Neuronal stem cell (in vitro differentiated cells): Measurements from ENCODE around the gene IPCEF1.

Experiments
- DNase-seq: peaks from one replicate; pipeline ENCODE4 v3.0.0-alpha.2; 2013; ENCODE audit warnings: low spot score
- H2AFZ ChIP-seq: one replicate; pipeline ENCODE4 v1.6.1; 2013; ENCODE audit warnings: mild to moderate bottlenecking, low read length, inconsistent platforms
- H2AK5ac ChIP-seq: 2 replicates; pipeline ENCODE4 v1.6.1; 2013; ENCODE audit warnings: low read depth, mild to moderate bottlenecking, inconsistent platforms, low read length, moderate library complexity, mixed read lengths
- H2BK120ac ChIP-seq: 2 replicates; pipeline ENCODE4 v1.6.1; 2013; ENCODE audit warnings: low read depth, mild to moderate bottlenecking, inconsistent platforms, low read length, moderate library complexity, mixed read lengths
- H2BK12ac ChIP-seq: one replicate; pipeline ENCODE4 v1.6.1; 2013; ENCODE audit warnings: low read length, inconsistent platforms
- H2BK15ac ChIP-seq: 2 replicates; pipeline ENCODE4 v1.6.1; 2013; ENCODE audit warnings: mild to moderate bottlenecking, low read length, inconsistent platforms, mixed read lengths
- H2BK5ac ChIP-seq: one replicate; pipeline ENCODE4 v1.6.1; 2013; ENCODE audit warnings: inconsistent platforms, mild to moderate bottlenecking, low read length, moderate library complexity
- H3K14ac ChIP-seq: one replicate; pipeline ENCODE4 v1.6.1; 2013; ENCODE audit warnings: low read length, inconsistent platforms
- H3K18ac ChIP-seq: 2 replicates; pipeline ENCODE4 v1.6.1; 2013; ENCODE audit warnings: low read length, inconsistent platforms
- H3K23ac ChIP-seq: 2 replicates; pipeline ENCODE4 v1.6.1; 2013; ENCODE audit warnings: low read depth, mild to moderate bottlenecking, mixed read lengths, low read length, inconsistent platforms; ENCODE audit not compliant: poor library complexity
- H3K27ac ChIP-seq: replicated peaks from 3 replicates; pipeline ENCODE4 v1.5.1; 2013; ENCODE audit warnings: low read length, inconsistent platforms
- H3K27me3 ChIP-seq, 3 experiments: 2 replicates each; pipeline ENCODE4 v1.6.1; 2013; ENCODE audit warnings: low read length in 3 of 3, mild to moderate bottlenecking in 2 of 3, inconsistent platforms in 1 of 3, low read depth in 1 of 3, mixed read lengths in 1 of 3, moderate library complexity in 1 of 3; ENCODE audit not compliant: control insufficient read depth in 3 of 3, insufficient read depth in 3 of 3
- H3K36me3 ChIP-seq, 2 donors: replicated peaks in 1 of 2; 2 replicates each; pipeline ENCODE4 v1.6.1; 2013; ENCODE audit warnings: low read length in 2 of 2; ENCODE audit not compliant: control insufficient read depth in 2 of 2, insufficient read depth in 2 of 2
- H3K4ac ChIP-seq: 2 replicates; pipeline ENCODE4 v1.6.1; 2013; ENCODE audit warnings: inconsistent platforms, mild to moderate bottlenecking, low read length, moderate library complexity
- H3K4me1 ChIP-seq, 2 donors: 1 replicate in 1 of 2; 2 replicates in 1 of 2; pipeline ENCODE4 v1.6.1; 2013; ENCODE audit warnings: low read length in 2 of 2, low read depth in 1 of 2; ENCODE audit not compliant: control insufficient read depth in 2 of 2, insufficient read depth in 1 of 2
- H3K4me2 ChIP-seq: one replicate; pipeline ENCODE4 v1.6.1; 2013; ENCODE audit warnings: mild to moderate bottlenecking, low read length, inconsistent platforms; ENCODE audit not compliant: insufficient read depth, poor library complexity, severe bottlenecking
- H3K4me3 ChIP-seq, 2 donors: 2 replicates each; pipeline ENCODE4 v1.5.1; 2013; ENCODE audit warnings: low read length in 2 of 2, mild to moderate bottlenecking in 2 of 2, inconsistent platforms in 1 of 2, moderate library complexity in 1 of 2
- H3K79me1 ChIP-seq: one replicate; pipeline ENCODE4 v1.6.1; 2013; ENCODE audit warnings: low read depth, mild to moderate bottlenecking, inconsistent platforms, low read length, moderate library complexity
- H3K9ac ChIP-seq: one replicate; pipeline ENCODE4 v1.6.1; 2013; ENCODE audit warnings: mild to moderate bottlenecking, low read depth, low read length, inconsistent platforms; ENCODE audit not compliant: poor library complexity
- H3K9me3 ChIP-seq, 2 donors: replicated peaks in 1 of 2; 2 replicates each; pipeline versions ENCODE3 to v1.6.1; 2013; ENCODE audit warnings: low read length in 2 of 2, mild to moderate bottlenecking in 2 of 2, inconsistent platforms in 1 of 2, low read depth in 1 of 2, mixed read lengths in 1 of 2, moderate library complexity in 1 of 2; ENCODE audit not compliant: control insufficient read depth in 2 of 2, insufficient read depth in 1 of 2
- H4K8ac ChIP-seq: one replicate; pipeline ENCODE4 v1.6.1; 2013; ENCODE audit warnings: low read depth, mild to moderate bottlenecking, inconsistent platforms, low read length, moderate library complexity
- H4K91ac ChIP-seq: one replicate; pipeline ENCODE4 v1.6.1; 2013; ENCODE audit warnings: low read length, low read depth, mild to moderate bottlenecking, inconsistent platforms; ENCODE audit not compliant: poor library complexity
- WGBS, 2 donors: extraction: QIAGEN DNeasy Blood & Tissue Kit; methylation state at CpG; one replicate each; pipeline ENCODE4 v1.1.7; 2013; ENCODE audit warnings: missing lambda C conversion rate in 2 of 2, mixed read lengths in 1 of 2; ENCODE audit not compliant: insufficient read length in 2 of 2, insufficient replicate concordance in 1 of 2; ENCODE audit errors: extremely low coverage in 2 of 2; 5-methylcytosine and 5-hydroxymethylcytosine counted together

Gene IPCEF1

DNA sequence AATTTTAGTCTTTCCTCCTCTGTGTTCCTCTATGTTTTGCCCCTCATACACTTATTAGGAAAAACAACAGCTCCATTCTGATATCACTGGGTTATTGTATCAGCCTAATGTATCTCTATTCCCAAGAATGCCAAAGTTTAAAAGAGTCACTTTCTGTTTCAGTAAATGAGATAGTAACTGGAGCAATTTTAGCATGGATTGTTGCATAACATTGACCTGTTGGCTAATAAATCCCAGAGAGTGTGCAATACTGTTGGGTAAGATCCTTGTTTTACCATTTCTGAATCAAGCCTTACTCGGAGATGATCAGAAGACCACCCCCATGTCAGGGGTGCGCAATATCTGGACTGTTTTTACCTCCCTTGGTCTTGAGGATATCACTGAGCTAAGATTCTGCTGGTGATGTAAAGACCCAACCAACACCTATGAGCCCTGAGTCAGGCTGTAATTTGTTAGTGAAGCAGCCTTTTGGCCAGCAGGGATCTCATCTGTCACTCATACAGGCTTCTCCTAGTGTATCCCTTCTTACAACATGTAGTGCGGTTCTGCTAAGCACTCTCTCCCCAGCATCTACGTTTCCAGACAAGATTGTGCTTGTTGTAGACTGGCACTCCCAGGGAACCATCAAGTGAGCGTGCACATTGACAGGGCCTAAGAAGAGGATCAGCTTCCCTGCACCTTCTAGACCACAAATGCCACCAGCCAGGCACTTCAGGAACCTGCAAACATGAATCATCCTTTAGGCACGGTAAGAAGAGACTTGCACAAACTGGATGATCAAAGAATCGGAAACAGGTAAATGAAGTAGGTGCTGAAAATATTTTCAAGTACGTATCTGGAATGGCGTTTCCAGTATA is 11.5 kb upstream of the IPCEF1 start:
- no peak overlapping the region for H3K18ac ChIP-seq
- H2BK15ac ChIP-seq = no peak overlapping the region
- no peaks in the 10 kb centered on the region for H3K79me1 ChIP-seq
- H3K27ac ChIP-seq = no peak overlapping the region
- DNase-seq = no peak
- H2BK5ac ChIP-seq = no peak overlapping the region
- no peak overlapping the region for H3K4ac ChIP-seq
- H4K91ac ChIP-seq = no peak overlapping the region
- H3K14ac ChIP-seq = no peak overlapping the region
- H3K27me3 ChIP-seq = no peaks in the 10 kb centered on the region
- H2AFZ ChIP-seq = no peak overlapping the region
- no peak overlapping the region for H3K4me2 ChIP-seq
- H3K9me3 ChIP-seq = no peaks in the 10 kb centered on the region
- H3K4me3 ChIP-seq = no peak overlapping the region
- H3K4me1 ChIP-seq = no peaks in the 10 kb centered on the region
- H2BK120ac ChIP-seq = no peak overlapping the region
- H2BK12ac ChIP-seq = no peak overlapping the region
- H4K8ac ChIP-seq = no peak overlapping the region
- no peak overlapping the region for H3K9ac ChIP-seq
- no CpG with 5 or more reads among the region's 9 CpGs for WGBS, 2 donors
- no peak overlapping the region for H2AK5ac ChIP-seq
- no peaks in the 10 kb centered on the region for H3K36me3 ChIP-seq
- no peak overlapping the region for H3K23ac ChIP-seq

DNA sequence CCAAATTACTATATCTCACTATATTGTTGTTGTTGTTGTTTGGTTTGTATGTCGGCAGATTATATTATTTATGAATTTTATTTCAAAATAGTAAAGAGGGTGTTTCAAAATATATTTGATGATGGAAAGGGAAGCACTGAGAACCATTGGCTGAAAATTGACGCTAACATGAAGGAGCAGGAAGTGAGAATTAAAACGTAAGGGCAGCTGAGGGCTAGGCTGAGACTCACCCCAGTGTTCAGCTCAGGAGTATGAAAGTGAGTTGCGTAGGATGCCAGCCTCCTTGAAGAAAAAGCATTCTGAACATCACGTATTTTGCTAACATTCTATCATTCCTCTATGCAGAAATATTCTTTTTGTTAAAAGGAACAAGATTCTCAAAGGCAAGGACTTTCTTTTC is 10.7 kb upstream of the IPCEF1 start:
- WGBS, 2 donors = no CpG with 5 or more reads among the region's 5 CpGs
- no peak for DNase-seq
- no peak overlapping the region for H2BK15ac ChIP-seq

DNA sequence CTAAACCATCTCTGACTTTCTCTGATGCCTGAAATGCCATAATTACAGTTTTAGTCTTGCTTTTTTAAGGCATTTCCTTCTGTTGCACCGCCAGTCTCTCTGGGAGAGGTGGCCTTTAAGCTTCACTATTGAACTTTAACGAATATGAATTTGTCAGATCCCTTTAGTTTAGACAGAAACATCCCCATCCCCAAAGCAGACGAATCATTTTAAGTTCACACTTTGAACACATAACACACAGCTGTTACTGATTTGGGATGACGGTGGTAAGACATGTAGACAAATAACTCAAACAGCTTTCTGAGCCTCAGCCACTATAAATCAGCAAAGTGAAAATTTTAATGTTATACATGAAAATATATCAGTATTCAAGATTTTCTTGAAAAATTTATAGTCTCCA is 7.2 kb upstream of the IPCEF1 start:
- Histone ChIP-seq H3K4me1 (peaks cover 0 to 2% of the 10 kb centered on the region in 2 donors), H2AFZ (no peak overlapping the region), H2BK15ac (no peak overlapping the region), H2AK5ac (no peak overlapping the region), H3K27me3 (no peaks in the 10 kb centered on the region), H3K23ac (no peak overlapping the region), H3K4me2 (no peak overlapping the region), H2BK120ac (no peak overlapping the region), H3K79me1 (no peaks in the 10 kb centered on the region), H3K9ac (no peak overlapping the region), H3K4me3 (no peak overlapping the region), H3K9me3 (no peaks in the 10 kb centered on the region), H3K4ac (no peak overlapping the region), H3K14ac (no peak overlapping the region), H4K8ac (no peak overlapping the region), H2BK12ac (no peak overlapping the region), H2BK5ac (no peak overlapping the region), H4K91ac (no peak overlapping the region), H3K18ac (no peak overlapping the region), H3K27ac (no peak overlapping the region), H3K36me3 (no peaks in the 10 kb centered on the region)
- no CpG with 5 or more reads among the region's 4 CpGs for WGBS, 2 donors
- no peak for DNase-seq

More for the DNA sequence above, 10.7 kb upstream of the IPCEF1 start:
- H2BK12ac ChIP-seq = no peak overlapping the region
- H3K79me1 ChIP-seq = no peaks in the 10 kb centered on the region
- H2BK5ac ChIP-seq = no peak overlapping the region
- no peak overlapping the region for H4K8ac ChIP-seq
- no peaks in the 10 kb centered on the region for H3K36me3 ChIP-seq
- no peak overlapping the region for H3K4ac ChIP-seq
- H3K4me2 ChIP-seq = no peak overlapping the region
- H4K91ac ChIP-seq = no peak overlapping the region
- H2BK120ac ChIP-seq = no peak overlapping the region
- no peak overlapping the region for H2AFZ ChIP-seq
- H3K4me1 ChIP-seq = no peaks in the 10 kb centered on the region
- no peaks in the 10 kb centered on the region for H3K9me3 ChIP-seq
- no peak overlapping the region for H3K9ac ChIP-seq
- H3K4me3 ChIP-seq = no peak overlapping the region
- no peak overlapping the region for H3K14ac ChIP-seq
- H3K18ac ChIP-seq = no peak overlapping the region
- no peak overlapping the region for H3K27ac ChIP-seq
- H3K27me3 ChIP-seq = no peaks in the 10 kb centered on the region
- H2AK5ac ChIP-seq = no peak overlapping the region
- no peak overlapping the region for H3K23ac ChIP-seq

DNA sequence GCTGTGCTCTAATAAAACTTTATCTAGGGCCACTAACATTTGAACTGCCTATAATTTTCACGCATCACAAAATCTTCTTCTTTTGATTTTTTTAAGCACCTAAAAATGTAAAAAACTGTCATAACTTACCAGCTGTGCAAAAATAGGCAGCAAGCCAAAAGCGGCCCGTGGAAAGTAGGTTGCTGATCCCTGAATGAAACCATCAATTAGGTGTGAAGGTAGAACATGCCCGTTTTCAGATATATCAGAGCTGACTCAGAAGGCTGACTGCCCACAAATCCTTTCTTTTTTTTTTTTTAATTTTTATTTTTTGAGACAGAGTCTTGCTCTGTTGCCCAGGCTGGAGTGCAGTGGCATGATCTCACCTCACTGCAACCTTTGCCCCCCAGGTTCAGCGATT is 4.9 kb upstream of the IPCEF1 start:
- Histone ChIP-seq H2AFZ (no peak overlapping the region), H3K4ac (no peak overlapping the region)

More for the DNA sequence above, 4.9 kb upstream of the IPCEF1 start:
- Histone ChIP-seq H3K23ac (no peak overlapping the region), H2BK120ac (no peak overlapping the region), H2BK5ac (no peak overlapping the region), H3K14ac (no peak overlapping the region), H3K4me1 (peaks cover 0 to 2% of the 10 kb centered on the region in 2 donors), H3K9ac (no peak overlapping the region), H3K4me2 (no peak overlapping the region), H2AK5ac (no peak overlapping the region), H3K9me3 (no peaks in the 10 kb centered on the region), H4K8ac (no peak overlapping the region), H3K36me3 (no peaks in the 10 kb centered on the region), H3K79me1 (no peaks in the 10 kb centered on the region), H3K18ac (no peak overlapping the region), H2BK12ac (no peak overlapping the region), H3K27ac (no peak overlapping the region), H4K91ac (no peak overlapping the region), H3K27me3 (no peaks in the 10 kb centered on the region), H2BK15ac (no peak overlapping the region), H3K4me3 (no peak overlapping the region)
- DNase-seq = no peak
- WGBS, 2 donors = 100% methylated on average over 1 of the region's 5 CpGs; no CpG with 5 or more reads in 1 of the 2 donors
